C4-2B (cell line): Measurements from ENCODE around the gene RNF187.

Experiments used
- ZFX ChIP-seq: fragments of 450-650 bp; IDR thresholded peaks from 2 replicates; pipeline ENCODE4 v1.6.1; 2017
- TF ChIP-seq, protein P1 (sequence below): fragments of 450-650 bp; conservative IDR thresholded peaks from 2 replicates; pipeline ENCODE4 v1.5.1; 2017; ENCODE audit warnings: mild to moderate bottlenecking

DNA sequence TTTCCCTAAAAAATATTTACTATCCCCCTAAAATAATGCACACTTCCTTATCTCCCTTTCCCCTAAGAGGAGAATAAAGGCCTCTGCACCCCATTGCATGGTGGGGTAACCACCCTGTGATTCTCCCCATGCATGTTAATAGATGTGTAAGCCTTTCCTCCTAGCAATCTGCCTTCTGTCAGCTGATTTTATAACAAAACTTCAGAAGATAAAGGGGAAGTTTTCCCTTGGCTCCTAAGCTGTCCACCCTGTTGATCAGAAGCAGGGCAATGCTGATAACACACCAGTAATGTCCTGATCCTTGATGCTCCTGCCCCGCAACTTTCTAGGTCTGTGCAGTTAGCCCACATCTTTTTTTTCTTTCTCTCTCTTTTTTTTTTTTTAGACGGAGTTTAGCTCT is 11.4 kb upstream of the RNF187 start:
- TF ChIP-seq, protein P1, sequence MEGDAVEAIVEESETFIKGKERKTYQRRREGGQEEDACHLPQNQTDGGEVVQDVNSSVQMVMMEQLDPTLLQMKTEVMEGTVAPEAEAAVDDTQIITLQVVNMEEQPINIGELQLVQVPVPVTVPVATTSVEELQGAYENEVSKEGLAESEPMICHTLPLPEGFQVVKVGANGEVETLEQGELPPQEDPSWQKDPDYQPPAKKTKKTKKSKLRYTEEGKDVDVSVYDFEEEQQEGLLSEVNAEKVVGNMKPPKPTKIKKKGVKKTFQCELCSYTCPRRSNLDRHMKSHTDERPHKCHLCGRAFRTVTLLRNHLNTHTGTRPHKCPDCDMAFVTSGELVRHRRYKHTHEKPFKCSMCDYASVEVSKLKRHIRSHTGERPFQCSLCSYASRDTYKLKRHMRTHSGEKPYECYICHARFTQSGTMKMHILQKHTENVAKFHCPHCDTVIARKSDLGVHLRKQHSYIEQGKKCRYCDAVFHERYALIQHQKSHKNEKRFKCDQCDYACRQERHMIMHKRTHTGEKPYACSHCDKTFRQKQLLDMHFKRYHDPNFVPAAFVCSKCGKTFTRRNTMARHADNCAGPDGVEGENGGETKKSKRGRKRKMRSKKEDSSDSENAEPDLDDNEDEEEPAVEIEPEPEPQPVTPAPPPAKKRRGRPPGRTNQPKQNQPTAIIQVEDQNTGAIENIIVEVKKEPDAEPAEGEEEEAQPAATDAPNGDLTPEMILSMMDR = no peak
- TF ChIP-seq ZFX = no peak
